K562 (cell line): ENCODE data around the gene ARHGAP4. TPM values are rescaled to one million over a fixed set of nuclear protein-coding genes. Genes with fewer than 3 reads are reported as not detected.

ENCODE experiments used
- AFF1 ChIP-seq, 2 experiments: fragments of 450-650 bp; IDR thresholded peaks; 2 replicates each; pipeline ENCODE4 v1.6.1; 2018; ENCODE audit warnings: mild to moderate bottlenecking in 2 of 2, low read depth in 1 of 2; ENCODE audit not compliant: partially characterized antibody in 2 of 2
- BCOR ChIP-seq: fragments of 450-650 bp; IDR thresholded peaks from 2 replicates; pipeline ENCODE4 v1.6.1; 2016
- CUX1 ChIP-seq: fragments of 200-800 bp; sonication (Bioruptor generic); IDR thresholded peaks from 2 replicates; pipeline ENCODE4 v1.6.1; 2016; ENCODE audit warnings: missing genetic modification characterization, missing compliant biosample characterization
- DPF2 ChIP-seq: fragments of 450-650 bp; IDR thresholded peaks from 2 replicates; pipeline ENCODE4 v1.6.1; 2016
- FUS ChIP-seq: fragments of 200-400 bp; formaldehyde crosslinking; optimal IDR thresholded peaks from 2 replicates; pipeline ENCODE3; 2017; ENCODE audit warnings: low read depth, low read length
- JUN ChIP-seq, 2 experiments: sonication (generic) in 1 of 2; formaldehyde crosslinking in 1 of 2; IDR thresholded peaks; 2 replicates each; pipeline versions ENCODE4 v1.6.1 to v1.8.0; 2012 to 2022; ENCODE audit warnings: borderline replicate concordance in 2 of 2, mild to moderate bottlenecking in 2 of 2, improper control_type of control experiment in 1 of 2, low read depth in 1 of 2, low read length in 1 of 2, missing genetic modification reagents in 1 of 2
- NCOA1 ChIP-seq: fragments of 450-650 bp; IDR thresholded peaks from 2 replicates; pipeline ENCODE4 v1.6.1; 2016; ENCODE audit warnings: low read depth
- PHF8 ChIP-seq: fragments of 200-600 bp; sonication (generic); IDR thresholded peaks from 2 replicates; pipeline ENCODE4 v1.6.1; 2012; ENCODE audit warnings: mixed run types, mild to moderate bottlenecking, inconsistent platforms, low read length, moderate library complexity, borderline replicate concordance
- PTRF ChIP-seq: fragments of 450-650 bp; IDR thresholded peaks from 2 replicates; pipeline ENCODE4 v1.6.1; 2016; ENCODE audit warnings: mild to moderate bottlenecking, missing genetic modification characterization, missing compliant biosample characterization
- RBBP5 ChIP-seq: fragments of 200-600 bp; sonication (generic); IDR thresholded peaks from 2 replicates; pipeline ENCODE4 v1.6.1; 2012; ENCODE audit warnings: borderline replicate concordance, mild to moderate bottlenecking, low read length, control low read depth, inconsistent platforms; ENCODE audit not compliant: insufficient read depth, poor library complexity, severe bottlenecking
- RBM14 ChIP-seq: fragments of 200-400 bp; formaldehyde crosslinking; IDR thresholded peaks from 2 replicates; pipeline ENCODE4 v1.6.1; 2018; ENCODE audit warnings: low read depth, mild to moderate bottlenecking, low read length, moderate library complexity, borderline replicate concordance; ENCODE audit not compliant: insufficient read depth
- SMAD4 ChIP-seq: fragments of 250-450 bp; sonication (Bioruptor Pico); conservative IDR thresholded peaks from 2 replicates; pipeline ENCODE4 v1.8.0; 2021; ENCODE audit warnings: inconsistent platforms, mild to moderate bottlenecking, moderate library complexity
- TAL1 ChIP-seq: fragments of 450-650 bp; IDR thresholded peaks from 2 replicates; pipeline ENCODE4 v1.6.1; 2016; ENCODE audit warnings: mild to moderate bottlenecking
- U2AF2 ChIP-seq: fragments of 200-400 bp; formaldehyde crosslinking; optimal IDR thresholded peaks from 2 replicates; pipeline ENCODE3; 2017; ENCODE audit warnings: low read depth, mild to moderate bottlenecking, low read length
- ZNF766 ChIP-seq: fragments of 200-800 bp; sonication (Bioruptor generic); conservative IDR thresholded peaks from 2 replicates; pipeline ENCODE4 v1.6.1; 2016; ENCODE audit warnings: missing genetic modification characterization, missing compliant biosample characterization
- polyA plus RNA-seq, 8 experiments: library from polyadenylated mRNA; depleted of rRNA in 4 of 8; stranded (reverse) in 5 of 8; unstranded in 3 of 8; fragments of >200 nt; fragmentation: Nextera tagmentation in 2 of 8; fragmentation: Illumina TruSeq in 1 of 8; extraction: Ambion mirVana in 2 of 8; extraction: Trizol in 1 of 8; gene quantifications; 2 replicates each; pipeline versions ENCODE4 v1.2.1 to v1.2.3, GENCODE V29; 2011 to 2014; ENCODE audit warnings: inconsistent platforms in 1 of 8, missing spikeins in 1 of 8
- total RNA-seq, 7 experiments: library from RNA; depleted of rRNA in 6 of 7; stranded (reverse); fragments of >200 nt in 6 of 7; fragmentation: Illumina TruSeq in 2 of 7; extraction: Trizol in 2 of 7; gene quantifications; 2 replicates each; pipeline versions ENCODE4 v1.2.1 to v1.2.3, GENCODE V29; 2011 to 2021; ENCODE audit warnings: low replicate concordance in 1 of 7
- TF ChIP-seq, protein P1 (sequence below): fragments of 450-650 bp; formaldehyde crosslinking; IDR thresholded peaks from 2 replicates; pipeline ENCODE4 v1.4.0; 2020; ENCODE audit warnings: mild to moderate bottlenecking, moderate library complexity

The ARHGAP4 gene
- total and polyA plus RNA-seq, 9 of the 15 experiments (the other 6 are each of a cell fraction or from before 2014, with no cell fraction given): 0.30 to 81.8 (median 13.5) TPM

DNA sequence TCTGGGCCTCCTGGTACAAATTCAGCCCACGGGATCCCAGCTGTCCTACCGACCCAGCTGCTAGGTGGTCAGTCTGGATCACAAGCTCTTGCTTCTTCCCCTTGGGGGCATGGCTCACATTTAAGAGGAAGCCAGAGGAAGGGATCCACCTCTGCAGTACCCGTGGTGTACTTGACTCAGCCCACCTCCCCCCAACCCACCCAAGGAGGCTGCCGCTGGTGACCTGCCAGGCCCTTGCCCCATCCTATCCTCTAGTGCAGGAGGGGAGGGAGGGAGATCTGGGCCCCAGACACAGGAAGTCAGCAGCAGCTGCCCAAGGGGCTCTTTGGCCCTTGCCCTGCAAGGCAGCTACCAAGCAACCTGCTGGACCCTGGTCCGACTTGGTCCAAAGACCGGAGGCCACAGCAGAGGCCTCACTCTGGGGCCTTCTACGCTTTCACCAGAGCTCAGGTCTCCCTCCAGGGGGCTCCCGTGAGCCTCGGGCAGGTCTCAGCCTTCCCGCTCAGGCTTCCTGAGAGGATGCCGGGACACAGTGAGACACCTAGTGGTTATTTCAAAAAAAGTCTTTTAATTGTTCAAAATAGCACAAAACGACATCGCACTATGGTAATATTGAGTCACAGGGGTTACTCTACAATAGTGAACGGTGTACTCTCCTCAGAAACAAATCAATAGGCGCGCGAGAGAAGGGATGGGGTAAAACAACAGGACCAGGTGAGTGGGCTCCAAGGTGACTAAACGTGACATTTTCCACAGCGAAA lies 21.1 kb upstream of the ARHGAP4 start (continued):
- TF ChIP-seq, protein P1, sequence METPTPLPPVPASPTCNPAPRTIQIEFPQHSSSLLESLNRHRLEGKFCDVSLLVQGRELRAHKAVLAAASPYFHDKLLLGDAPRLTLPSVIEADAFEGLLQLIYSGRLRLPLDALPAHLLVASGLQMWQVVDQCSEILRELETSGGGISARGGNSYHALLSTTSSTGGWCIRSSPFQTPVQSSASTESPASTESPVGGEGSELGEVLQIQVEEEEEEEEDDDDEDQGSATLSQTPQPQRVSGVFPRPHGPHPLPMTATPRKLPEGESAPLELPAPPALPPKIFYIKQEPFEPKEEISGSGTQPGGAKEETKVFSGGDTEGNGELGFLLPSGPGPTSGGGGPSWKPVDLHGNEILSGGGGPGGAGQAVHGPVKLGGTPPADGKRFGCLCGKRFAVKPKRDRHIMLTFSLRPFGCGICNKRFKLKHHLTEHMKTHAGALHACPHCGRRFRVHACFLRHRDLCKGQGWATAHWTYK (CRISPR knock-in tag): no peak
- TF ChIP-seq BCOR: no peak
- no peak for TF ChIP-seq PTRF (tag)
- TF ChIP-seq DPF2: no peak
- TF ChIP-seq RBM14: no peak
- TF ChIP-seq FUS: no peak
- TF ChIP-seq CUX1 (CRISPR knock-in tag): no peak
- no peak for TF ChIP-seq NCOA1
- TF ChIP-seq AFF1 (IDR thresholded peaks at IDR 0.05; ENCODE audit: low read depth in 1 of 2, partially characterized antibody in 2 of 2): no peak
- no peak for TF ChIP-seq RBBP5
- peak; percentile 31; the same call in 1 of the 2 replicates for TF ChIP-seq ZNF766 (CRISPR knock-in tag)
- no peak for TF ChIP-seq PHF8
- TF ChIP-seq U2AF2: no peak
- 0 out of 2 replicates have a peak, but pooled peaks have one; percentile 35 for TF ChIP-seq JUN (IDR thresholded peaks at IDR 0.05; ENCODE audit: borderline replicate concordance, low read depth, low read length)
- TF ChIP-seq JUN (CRISPR knock-in tag; IDR thresholded peaks at IDR 0.05; ENCODE audit: borderline replicate concordance): no peak
- TF ChIP-seq SMAD4 (CRISPR knock-in tag): no peak
- TF ChIP-seq TAL1: no peak
